ENCODE results near the gene LCP1.

GRCh38 chr13:46160471-46161066 is 21.4 kb downstream of the LCP1 start:
- TF ChIP-seq, protein P1, sequence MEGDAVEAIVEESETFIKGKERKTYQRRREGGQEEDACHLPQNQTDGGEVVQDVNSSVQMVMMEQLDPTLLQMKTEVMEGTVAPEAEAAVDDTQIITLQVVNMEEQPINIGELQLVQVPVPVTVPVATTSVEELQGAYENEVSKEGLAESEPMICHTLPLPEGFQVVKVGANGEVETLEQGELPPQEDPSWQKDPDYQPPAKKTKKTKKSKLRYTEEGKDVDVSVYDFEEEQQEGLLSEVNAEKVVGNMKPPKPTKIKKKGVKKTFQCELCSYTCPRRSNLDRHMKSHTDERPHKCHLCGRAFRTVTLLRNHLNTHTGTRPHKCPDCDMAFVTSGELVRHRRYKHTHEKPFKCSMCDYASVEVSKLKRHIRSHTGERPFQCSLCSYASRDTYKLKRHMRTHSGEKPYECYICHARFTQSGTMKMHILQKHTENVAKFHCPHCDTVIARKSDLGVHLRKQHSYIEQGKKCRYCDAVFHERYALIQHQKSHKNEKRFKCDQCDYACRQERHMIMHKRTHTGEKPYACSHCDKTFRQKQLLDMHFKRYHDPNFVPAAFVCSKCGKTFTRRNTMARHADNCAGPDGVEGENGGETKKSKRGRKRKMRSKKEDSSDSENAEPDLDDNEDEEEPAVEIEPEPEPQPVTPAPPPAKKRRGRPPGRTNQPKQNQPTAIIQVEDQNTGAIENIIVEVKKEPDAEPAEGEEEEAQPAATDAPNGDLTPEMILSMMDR (IDR thresholded peaks at IDR 0.05), result peak; percentile 60 to 78 (median 67)
- TF ChIP-seq POLR2AphosphoS5 (IDR thresholded peaks at IDR 0.05), result no peak
- no peak for TF ChIP-seq POLR2A (IDR thresholded peaks at IDR 0.05; ENCODE audit: low read depth)

Data from esophagus muscularis mucosa (tissue), 3 donors.